ENCODE measurements around the gene BRCC3.

The BRCC3 gene

DNA sequence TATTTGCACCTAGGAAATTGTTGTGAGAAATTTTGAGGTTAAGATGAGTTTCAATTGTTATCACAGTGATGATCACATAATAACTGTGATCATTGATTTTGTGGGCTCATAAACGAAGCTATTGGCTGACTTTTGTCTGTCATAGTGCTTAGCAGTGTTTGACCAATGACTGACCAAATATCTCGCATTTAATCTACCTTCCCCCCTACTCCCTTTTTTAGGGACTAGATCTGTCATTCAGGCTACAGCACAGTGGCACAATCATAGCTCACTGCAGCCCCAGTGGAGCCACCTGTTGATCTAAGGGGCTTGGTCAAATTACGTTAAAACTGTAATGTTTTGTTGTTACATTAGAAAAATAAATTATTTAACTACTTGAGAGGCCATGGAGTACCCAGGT, 43.2 kb upstream of the BRCC3 start:
- no peak for DNase-seq (ENCODE audit: low read depth)
- H3K4me3 ChIP-seq (ENCODE audit: low read length), result peak overlapping the region; percentile 76
- TF ChIP-seq, protein P1, sequence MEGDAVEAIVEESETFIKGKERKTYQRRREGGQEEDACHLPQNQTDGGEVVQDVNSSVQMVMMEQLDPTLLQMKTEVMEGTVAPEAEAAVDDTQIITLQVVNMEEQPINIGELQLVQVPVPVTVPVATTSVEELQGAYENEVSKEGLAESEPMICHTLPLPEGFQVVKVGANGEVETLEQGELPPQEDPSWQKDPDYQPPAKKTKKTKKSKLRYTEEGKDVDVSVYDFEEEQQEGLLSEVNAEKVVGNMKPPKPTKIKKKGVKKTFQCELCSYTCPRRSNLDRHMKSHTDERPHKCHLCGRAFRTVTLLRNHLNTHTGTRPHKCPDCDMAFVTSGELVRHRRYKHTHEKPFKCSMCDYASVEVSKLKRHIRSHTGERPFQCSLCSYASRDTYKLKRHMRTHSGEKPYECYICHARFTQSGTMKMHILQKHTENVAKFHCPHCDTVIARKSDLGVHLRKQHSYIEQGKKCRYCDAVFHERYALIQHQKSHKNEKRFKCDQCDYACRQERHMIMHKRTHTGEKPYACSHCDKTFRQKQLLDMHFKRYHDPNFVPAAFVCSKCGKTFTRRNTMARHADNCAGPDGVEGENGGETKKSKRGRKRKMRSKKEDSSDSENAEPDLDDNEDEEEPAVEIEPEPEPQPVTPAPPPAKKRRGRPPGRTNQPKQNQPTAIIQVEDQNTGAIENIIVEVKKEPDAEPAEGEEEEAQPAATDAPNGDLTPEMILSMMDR (conservative IDR thresholded peaks at IDR 0.05; ENCODE audit: low read length), result no peak

DNA sequence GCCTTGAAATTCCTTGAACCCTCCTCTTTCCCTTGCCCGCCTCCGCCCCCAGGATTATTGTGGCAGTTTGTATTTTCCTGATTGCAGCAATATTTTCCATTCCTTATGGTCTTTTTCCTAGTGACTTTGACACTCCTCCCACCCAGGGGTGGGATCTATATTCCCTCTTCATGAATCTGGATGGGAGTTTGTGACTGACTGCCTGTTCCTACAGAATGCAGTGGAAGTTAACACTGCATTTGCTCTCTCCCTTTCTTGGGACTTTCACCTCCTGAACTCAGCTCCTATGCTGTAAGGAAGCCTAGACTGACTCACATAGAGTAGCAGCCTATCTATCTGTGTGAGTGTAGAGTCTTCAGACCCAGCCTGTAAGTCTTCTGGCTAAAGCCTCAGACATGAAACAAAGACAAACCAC, 42.4 kb upstream of the BRCC3 start:
- TF ChIP-seq, protein P1 (conservative IDR thresholded peaks at IDR 0.05; ENCODE audit: low read length), result no peak
- no peak overlapping the region for H3K4me3 ChIP-seq (ENCODE audit: low read length)
- peak; percentile 44 for DNase-seq (ENCODE audit: low read depth)

DNA sequence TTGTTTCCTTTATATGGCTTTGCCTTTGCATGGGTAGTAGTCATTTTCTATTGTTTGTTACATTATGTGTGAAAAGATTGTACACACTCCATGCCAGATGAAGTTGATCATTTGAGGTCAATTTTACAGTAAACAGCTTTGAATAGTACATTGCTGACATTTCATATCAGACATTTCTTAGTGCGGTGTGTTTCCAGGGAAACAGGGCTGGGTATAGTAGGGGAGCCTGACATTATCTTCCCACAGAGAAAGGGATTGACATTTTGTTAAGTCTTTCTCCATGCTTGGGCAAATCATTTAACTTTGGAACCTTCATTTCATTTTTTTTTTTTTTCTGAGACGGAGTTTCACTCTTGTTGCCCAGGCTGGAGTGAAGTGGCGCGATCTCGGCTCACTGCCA, 39.7 kb upstream of the BRCC3 start:
- H3K4me3 ChIP-seq (ENCODE audit: low read length), result no peak overlapping the region
- DNase-seq (ENCODE audit: low read depth), result no peak
- TF ChIP-seq, protein P1 (conservative IDR thresholded peaks at IDR 0.05; ENCODE audit: low read length), result no peak

DNA sequence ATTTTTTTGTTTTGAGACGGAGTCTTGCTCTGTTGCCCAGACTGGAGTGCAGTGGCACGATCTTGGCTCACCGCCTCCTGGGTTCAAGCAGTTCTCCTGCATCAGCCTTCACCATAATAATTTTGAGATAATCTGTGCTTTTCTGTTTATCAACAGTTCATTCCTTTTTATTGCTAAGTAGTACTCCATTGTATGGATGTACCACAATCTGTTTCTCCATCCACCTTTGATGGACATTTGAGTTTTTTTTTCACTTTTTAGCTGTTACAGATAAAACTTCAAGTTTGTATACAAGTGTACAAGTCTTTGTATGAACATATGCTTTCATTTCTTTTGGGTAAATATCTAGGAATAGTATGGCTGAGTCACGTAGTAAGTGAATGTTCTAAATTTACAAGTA, 35.6 kb upstream of the BRCC3 start:
- DNase-seq (ENCODE audit: low read depth), result no peak
- H3K4me3 ChIP-seq (ENCODE audit: low read length), result no peak overlapping the region
- TF ChIP-seq, protein P1 (conservative IDR thresholded peaks at IDR 0.05; ENCODE audit: low read length), result no peak

DNA sequence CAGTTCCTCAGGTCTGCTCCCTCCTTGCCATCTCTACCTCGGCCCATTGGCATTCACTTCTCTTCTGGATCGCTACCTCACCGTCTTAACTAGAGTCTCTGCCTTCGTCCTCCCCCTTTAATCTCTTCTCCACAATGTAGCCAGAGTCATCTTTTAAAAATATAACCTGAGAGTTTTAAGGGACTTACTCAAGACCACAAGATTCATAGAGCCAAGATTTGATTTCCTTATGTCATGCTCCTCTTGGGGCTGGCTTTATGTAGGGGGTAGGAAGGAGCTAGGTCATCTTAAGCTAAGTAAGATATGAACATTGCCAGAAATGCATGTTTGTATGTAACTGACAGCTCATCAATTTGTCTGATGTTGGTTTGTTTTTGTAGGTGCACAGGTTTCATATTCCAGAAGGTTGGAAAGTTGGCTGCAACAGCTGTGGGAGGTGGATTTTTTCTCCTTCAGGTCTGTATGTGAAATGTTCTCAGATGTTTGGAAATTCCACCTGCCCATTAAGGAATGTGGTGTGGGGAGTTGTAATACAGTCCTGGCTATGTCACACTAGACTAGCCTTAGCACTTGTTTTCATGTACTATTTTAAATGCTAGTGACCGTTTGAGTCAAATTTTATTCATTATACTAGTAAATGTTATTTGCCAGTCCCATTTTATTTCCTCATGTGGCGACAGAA, 25.0 kb upstream of the BRCC3 start:
- no peak overlapping the region for H3K4me3 ChIP-seq (ENCODE audit: low read length)
- no peak for DNase-seq (ENCODE audit: low read depth)
- TF ChIP-seq, protein P1 (conservative IDR thresholded peaks at IDR 0.05; ENCODE audit: low read length), result no peak

DNA sequence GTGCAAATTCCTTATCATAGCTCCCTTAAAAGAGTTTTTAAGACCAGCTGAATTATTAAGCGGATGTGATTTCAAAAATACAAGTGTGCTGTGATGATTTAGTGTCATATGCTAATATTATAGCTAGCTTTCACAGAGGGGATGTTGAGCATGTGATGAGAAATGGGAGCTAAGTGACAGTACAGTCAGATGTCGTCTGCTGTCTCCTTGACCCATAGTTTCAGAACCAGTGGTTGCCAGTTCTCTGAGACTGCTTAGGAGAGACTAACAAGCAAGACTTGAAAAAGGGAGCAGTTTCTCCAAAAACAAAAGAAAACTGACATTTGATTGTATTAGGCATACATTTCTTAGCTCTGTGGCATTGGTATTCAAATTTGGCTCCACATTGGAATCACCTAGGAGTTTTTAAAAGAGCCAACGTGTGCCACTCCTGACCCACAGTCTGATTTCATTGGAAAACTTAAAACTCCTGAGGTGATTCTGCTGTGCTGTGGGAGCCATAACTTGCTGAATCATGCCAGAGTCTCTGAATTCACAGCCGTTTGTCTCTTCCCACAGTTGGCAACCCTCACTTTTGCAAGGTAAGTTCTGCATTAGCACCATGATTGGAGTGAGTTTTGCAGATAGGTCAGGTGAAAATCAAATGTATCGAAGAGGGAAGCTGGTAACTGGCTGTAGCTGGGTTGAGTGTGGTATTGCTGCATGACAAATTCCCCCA, 24.3 kb upstream of the BRCC3 start:
- TF ChIP-seq, protein P1 (conservative IDR thresholded peaks at IDR 0.05; ENCODE audit: low read length), result no peak
- DNase-seq (ENCODE audit: low read depth), result no peak
- H3K4me3 ChIP-seq (ENCODE audit: low read length), result no peak overlapping the region

Measured in AG10803 (cell line).